NCI-H748 (cell line): ENCODE results near the gene UPF2.
A peak's percentile ranks its signal among the peaks of the same experiment; 100 is the strongest.
"Not testable (repeated sequence)": the region's sequence is repeated elsewhere in the genome, so short reads cannot be mapped to it uniquely, and the experiment has no call there.

Experiments
- DNase-seq: peaks from one replicate; lab custom pipeline; 2025; ENCODE audit not compliant: unreplicated experiment; lab: John Stamatoyannopoulos, UW

UPF2 gene

DNA sequence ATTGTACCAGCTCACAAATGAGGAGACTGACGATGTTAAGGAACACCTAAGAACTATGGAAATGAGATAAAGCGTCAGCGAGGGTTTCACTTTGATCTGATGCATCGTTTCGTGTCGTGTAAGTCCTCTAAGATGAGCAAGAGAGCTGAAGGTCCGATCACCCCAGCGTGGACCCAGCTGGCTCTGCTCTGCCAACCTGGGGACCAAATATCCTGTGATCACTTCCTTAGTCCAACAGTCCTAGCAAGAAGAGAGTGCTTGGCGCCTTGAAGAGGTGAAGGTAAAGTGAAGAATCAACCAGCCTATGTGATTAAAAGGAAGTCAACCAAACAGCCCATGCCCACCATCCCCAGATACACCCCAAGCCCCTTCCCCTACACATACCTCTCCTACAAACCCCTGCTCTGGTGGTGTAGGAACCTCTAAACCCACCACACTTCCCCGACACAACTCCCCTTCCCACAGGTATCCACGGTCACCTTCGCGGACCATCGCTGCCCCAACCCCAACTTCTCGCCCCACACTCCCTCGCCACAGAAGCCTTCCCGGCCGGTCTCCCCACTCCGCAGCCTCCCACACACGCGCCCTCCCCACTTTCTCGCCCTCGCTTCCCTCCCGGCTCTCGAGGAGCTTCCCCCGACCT, 722 bp downstream of the UPF2 start:
- DNase-seq, result peak; percentile 17

- no peak for DNase-seq
Measured at GRCh38 chr10:12036073-12036655, 6.4 kb downstream of the UPF2 start.

- no peak for DNase-seq
Measured at GRCh38 chr10:12031404-12031803, 11.2 kb downstream of the UPF2 start.

- DNase-seq, result no peak
Measured at GRCh38 chr10:12027539-12027938, 15.1 kb downstream of the UPF2 start.

DNA sequence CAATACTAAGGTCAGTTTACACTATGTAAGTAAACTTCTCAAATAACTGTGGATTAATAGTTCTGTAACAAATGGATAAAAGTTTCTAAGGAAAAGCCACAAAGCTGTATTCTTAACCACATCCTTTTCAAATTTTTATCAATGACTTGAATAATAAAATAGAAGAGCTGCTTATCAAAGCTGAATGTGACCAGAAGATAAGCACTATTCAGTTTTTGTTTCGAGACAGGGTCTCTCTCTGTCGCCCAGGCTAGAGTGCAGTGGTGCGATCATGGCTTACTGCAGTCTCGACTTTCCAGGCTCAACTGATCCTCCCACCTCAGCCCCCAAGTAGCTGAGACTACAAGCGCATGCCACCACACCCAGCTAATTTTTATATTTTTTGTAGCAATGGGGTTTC, 17.0 kb downstream of the UPF2 start:
- DNase-seq, result no peak

GRCh38 chr10:12022580-12023257, 19.9 kb downstream of the UPF2 start:
- DNase-seq, result no peak

- DNase-seq, result no peak
Measured at GRCh38 chr10:12020574-12020973, 22.0 kb downstream of the UPF2 start.

DNA sequence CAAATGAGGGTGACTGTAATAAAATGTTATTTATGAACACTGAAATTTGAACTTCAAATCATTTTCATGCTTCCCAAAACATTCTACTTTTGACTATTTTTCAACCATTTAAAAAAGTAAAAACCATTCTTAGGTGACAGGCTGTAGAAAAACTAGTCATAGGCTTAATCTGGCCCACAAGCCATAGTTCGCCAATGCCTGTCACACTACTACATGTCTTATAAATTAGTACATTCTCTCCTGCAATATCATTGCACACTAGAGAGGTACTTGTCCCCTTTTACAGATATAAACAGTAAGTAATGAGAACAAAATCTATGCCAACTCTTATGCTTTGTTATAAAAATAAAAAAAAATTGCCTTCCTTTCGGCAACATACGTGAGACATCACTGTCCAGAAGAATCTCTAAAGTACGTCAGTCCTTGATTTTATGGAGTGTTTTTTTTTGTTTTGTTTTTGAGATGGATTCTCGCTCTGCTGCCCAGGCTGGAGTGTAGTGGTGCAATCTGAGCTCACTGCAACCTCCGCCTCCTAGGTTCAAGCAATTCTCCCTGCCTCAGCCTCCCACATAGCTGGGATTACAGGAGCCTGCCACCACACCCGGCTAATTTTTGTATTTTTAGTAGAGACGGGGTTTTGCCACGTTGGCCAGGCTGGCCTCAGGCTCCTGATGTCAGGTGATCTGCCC, 23.2 kb downstream of the UPF2 start:
- DNase-seq, result no peak

DNA sequence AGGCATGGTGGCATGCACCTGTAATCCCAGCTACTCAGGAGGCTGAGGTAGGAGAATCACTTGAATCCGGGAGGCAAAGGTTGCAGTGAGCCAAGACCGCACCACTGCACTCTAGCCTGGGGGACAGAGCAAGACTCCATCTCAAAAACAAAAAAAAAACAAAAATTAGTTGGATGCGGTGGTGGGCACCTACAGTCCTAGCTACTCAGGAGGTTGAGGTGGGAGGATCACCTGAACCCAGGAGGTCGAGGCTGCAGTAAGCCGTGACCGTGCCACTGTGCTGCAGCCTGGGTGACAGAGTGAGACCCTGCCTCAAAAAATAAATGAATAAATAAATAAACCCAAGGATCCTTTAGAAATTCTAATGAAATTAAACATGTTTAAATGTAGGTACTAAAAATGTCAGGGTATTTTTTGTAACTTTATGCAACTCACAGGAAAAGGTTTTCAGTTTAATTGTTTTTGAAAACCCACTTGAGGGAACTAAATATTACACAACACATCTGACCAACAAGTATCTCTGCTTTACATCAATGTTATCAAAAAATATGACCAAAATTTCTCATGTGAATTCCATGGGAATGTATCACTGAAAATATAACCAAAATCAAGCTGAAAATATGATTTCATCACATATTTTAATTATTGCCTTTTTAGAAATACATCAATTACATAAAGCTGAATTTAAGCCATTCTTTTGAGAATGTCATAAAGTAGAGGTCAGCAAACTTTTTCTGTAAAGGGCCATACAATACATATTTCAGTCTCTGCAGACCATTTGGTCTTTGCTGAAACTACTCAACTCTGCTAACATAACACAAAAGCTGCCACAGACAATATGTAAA, 23.9 kb downstream of the UPF2 start:
- DNase-seq, result no peak

DNA sequence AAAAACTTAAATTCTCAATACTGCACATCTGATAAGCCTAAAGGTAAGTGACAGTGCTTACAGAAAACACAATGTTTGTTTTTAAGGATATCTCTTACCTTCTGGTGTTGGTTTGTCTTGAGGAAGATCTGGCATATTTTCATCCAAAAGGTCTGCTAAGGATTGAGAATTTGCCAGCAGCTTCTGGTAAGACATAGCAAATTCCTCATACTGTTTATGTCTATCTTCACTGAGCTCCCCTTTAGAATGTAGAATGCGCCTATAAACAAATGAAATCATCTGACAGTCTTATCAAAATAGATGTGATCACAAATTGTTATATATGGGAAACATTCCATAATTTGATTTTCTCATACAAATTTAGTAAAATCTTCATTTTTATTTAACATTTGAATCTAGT, 28.7 kb downstream of the UPF2 start:
- no peak for DNase-seq

DNA sequence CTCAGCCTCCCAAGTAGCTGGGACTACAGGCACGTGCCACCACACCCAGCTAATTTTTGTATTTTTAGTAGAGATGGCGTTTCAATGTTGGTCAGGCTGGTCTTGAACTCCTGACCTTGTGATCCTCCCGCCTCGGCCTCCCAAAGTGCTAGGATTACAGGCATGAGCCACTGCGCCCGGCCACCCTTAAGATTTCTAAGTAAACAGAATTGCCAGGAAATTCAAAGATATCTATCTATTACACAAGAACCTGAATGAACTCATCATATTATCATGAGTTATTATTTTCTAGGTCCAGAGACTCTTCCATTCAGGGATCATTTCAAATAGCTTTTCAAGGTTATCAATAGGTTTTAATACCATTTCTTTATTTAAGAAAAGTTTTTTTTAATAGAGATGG, 29.2 kb downstream of the UPF2 start:
- not testable (repeated sequence) for DNase-seq

DNA sequence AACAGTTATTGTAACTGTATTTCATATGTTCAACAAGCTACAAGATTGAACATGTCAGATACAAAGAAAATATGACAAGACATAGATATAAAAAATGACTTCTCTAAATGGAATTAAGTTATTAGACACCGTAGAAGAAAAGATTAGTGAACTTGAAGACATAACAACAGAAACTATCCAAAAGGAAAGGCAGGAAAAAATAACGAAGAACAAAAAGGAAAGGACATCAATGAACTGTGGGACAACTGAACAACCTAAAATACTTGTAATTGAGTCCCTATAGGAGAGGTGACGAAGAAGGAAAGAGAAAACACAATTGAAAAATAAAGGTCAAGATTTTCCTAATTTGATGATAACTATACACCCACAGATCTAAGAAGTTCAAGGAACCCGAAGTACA, 32.3 kb downstream of the UPF2 start:
- DNase-seq, result no peak

DNA sequence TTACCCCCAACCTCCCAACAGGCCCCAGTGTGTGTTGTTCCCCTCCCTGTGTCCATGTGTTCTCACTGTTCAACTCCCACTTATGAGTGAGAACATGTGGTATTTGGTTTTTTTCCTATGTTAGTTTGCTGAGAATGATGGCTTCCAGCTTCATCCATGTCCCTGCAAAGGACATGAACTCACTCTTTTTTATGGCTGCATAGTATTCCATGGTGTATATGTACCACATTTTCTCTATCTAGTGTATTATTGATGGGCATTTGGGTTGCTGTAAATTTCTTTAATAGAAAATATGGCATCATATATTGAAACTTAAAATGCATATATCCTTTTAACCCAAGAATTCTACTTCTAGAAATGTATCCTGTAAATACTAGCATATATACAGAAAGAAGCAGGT, 33.8 kb downstream of the UPF2 start:
- not testable (repeated sequence) for DNase-seq

GRCh38 chr10:12006671-12007070, 35.9 kb downstream of the UPF2 start:
- DNase-seq, result no peak

DNA sequence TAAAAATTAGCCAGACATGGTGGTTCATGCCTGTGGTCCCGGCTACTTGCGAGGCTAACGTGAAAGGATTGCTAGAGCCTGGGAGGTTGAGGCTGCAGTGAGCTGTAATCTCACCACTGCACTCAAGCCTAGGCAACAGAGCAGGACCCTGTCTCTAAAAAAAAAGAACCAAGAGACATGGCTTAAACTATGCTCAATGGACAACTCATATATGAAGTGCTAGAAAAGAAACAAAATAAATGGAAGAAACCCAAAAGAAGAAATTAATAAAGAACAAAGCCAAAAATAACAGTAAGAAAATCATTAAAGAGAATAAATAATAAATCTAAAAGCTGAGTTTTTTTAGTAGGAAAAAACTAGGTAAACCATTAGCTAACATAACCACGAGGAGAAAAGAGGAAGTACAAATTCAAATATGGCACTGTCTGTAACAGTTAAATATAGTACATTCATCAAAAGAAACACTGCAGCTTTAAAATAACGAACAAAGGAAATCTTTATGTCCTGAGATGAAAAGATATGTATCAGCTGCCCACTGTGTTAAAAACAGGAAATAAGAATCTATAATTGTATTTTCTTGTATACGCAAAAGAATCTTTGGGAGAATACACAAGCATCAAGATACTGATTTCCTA, 48.7 kb downstream of the UPF2 start:
- no peak for DNase-seq

DNA sequence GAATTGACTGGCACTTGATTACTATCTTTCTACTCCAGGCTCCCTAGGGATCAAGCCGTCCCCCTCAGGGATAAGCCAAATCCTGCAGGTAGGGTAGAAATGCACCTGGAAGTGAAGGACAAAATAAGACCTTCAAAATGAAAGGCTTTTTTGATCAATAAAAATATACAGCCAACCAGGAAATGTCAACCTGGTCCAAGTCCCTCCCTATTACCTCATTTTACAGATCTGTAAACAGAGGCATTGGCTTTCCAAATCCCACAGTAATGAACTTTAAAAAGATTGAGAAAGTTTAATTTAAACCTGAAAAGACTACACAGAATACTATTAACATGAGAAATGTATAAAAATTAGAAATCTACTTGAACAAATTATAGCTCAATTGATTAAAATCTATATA, 53.7 kb downstream of the UPF2 start:
- DNase-seq, result no peak

GRCh38 chr10:11986593-11987216, 55.9 kb downstream of the UPF2 start:
- DNase-seq, result peak; percentile 44

DNA sequence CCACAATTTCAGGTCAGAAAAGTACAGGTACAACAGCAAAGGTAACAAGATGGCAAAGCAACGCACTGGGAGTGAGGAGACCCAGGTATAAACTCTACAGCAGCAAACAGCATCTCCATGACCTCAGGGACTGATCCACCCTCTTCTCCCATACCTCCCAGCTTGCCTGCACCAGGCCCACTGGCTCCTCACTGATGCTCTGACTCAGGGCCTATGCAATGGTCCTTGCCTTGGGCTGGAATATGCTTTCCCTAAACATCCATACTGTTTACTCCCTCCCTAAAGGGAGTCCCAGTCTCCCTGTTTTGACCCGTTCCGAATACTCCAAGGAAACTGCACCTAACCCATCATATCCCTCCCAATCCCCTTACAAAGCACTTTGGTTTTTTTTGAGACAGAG, 60.4 kb downstream of the UPF2 start:
- DNase-seq, result no peak

GRCh38 chr10:11975795-11976194, 66.8 kb downstream of the UPF2 start:
- no peak for DNase-seq

DNA sequence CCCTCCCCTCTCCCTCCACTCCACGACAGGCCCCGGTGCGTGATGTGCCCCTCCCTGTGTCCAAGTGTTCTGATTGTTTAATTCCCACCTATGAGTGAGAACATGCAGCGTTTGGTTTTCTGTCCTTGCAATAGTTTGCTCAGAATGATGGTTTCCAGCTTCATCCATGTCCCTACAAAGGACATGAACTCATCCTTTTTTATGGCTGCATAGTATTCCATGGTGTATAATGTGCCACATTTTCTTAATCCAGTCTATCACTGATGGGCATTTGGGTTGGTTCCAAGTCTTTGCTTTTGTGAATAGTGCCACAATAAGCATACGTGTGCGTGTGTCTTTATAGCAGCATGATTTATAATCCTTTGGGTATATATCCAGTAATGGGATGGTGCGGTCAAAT, 70.1 kb downstream of the UPF2 start:
- not testable (repeated sequence) for DNase-seq
